Activated T-cell treated with anti-CD3 and anti-CD28 coated beads for 48 hours (primary cell): Measurements from ENCODE around the gene DNAH11.
"Not testable (repeated sequence)": the region's sequence is repeated elsewhere in the genome, so short reads cannot be mapped to it uniquely, and the experiment has no call there.

Experiments used
- DNase-seq: peaks from one replicate; pipeline ENCODE4 v3.0.0-alpha.2; 2020; ENCODE audit warnings: low read depth

DNAH11 gene

GRCh38 chr7:21618706-21619105, 75.9 kb downstream of the DNAH11 start:
- DNase-seq, result no peak

GRCh38 chr7:21620054-21620453, 77.2 kb downstream of the DNAH11 start:
- no peak for DNase-seq

- no peak for DNase-seq
These were observed 81.5 kb downstream of the DNAH11 start for GRCh38 chr7:21624320-21624719.

GRCh38 chr7:21636694-21637093, 93.9 kb downstream of the DNAH11 start:
- DNase-seq, result no peak

- no peak for DNase-seq
These were observed 96.5 kb downstream of the DNAH11 start for GRCh38 chr7:21639206-21639868.

GRCh38 chr7:21640105-21640504, 97.3 kb downstream of the DNAH11 start:
- DNase-seq, result no peak

GRCh38 chr7:21641546-21641945, 98.7 kb downstream of the DNAH11 start:
- no peak for DNase-seq

GRCh38 chr7:21642422-21642821, 99.6 kb downstream of the DNAH11 start:
- no peak for DNase-seq

- no peak for DNase-seq
These were observed 108.9 kb downstream of the DNAH11 start for GRCh38 chr7:21651697-21652096.

- DNase-seq, result no peak
These were observed 110.8 kb downstream of the DNAH11 start for GRCh38 chr7:21653623-21654022.

- DNase-seq, result no peak
These were observed 113.2 kb downstream of the DNAH11 start for GRCh38 chr7:21656081-21656480.

- DNase-seq, result no peak
These were observed 114.0 kb downstream of the DNAH11 start for GRCh38 chr7:21656796-21657195.

- no peak for DNase-seq
These were observed 127.7 kb downstream of the DNAH11 start for GRCh38 chr7:21670496-21670895.

- DNase-seq, result no peak
These were observed 129.0 kb downstream of the DNAH11 start for GRCh38 chr7:21671859-21672258.

GRCh38 chr7:21675255-21675654, 132.4 kb downstream of the DNAH11 start:
- no peak for DNase-seq

GRCh38 chr7:21690705-21691104, 147.9 kb downstream of the DNAH11 start:
- DNase-seq, result no peak

GRCh38 chr7:21691146-21691545, 148.3 kb downstream of the DNAH11 start:
- DNase-seq, result not testable (repeated sequence)

GRCh38 chr7:21700587-21700986, 157.7 kb downstream of the DNAH11 start:
- not testable (repeated sequence) for DNase-seq

GRCh38 chr7:21702303-21702702, 159.5 kb downstream of the DNAH11 start:
- no peak for DNase-seq

- DNase-seq, result no peak
These were observed 161.5 kb downstream of the DNAH11 start for GRCh38 chr7:21704359-21704758.

GRCh38 chr7:21706131-21706530, 163.3 kb downstream of the DNAH11 start:
- no peak for DNase-seq

GRCh38 chr7:21707566-21707965, 164.7 kb downstream of the DNAH11 start:
- DNase-seq, result no peak

GRCh38 chr7:21708096-21708495, 165.3 kb downstream of the DNAH11 start:
- DNase-seq, result no peak

GRCh38 chr7:21717323-21717722, 174.5 kb downstream of the DNAH11 start:
- DNase-seq, result no peak
